Measurements from ENCODE around the gene NDUFB8.
"Not testable (repeated sequence)": the region's sequence is repeated elsewhere in the genome, so short reads cannot be mapped to it uniquely, and the experiment has no call there.

Gene NDUFB8

GRCh38 chr10:100529475-100530298 lies at the start of gene NDUFB8:
Gene NDUFB8, minus strand, starts transcription at chr10:100529871. Its CDS starts 20 bp downstream, at chr10:100529851.
- DNase-seq (ENCODE audit: low read depth in 1 of 2, low spot score in 1 of 2) = peak; percentile 71 to 88

GRCh38 chr10:100576282-100576635 lies 46.6 kb upstream of the NDUFB8 start:
- DNase-seq (ENCODE audit: low read depth in 1 of 2, low spot score in 1 of 2) = no peak

GRCh38 chr10:100575585-100576281 lies 46.1 kb upstream of the NDUFB8 start:
- DNase-seq (ENCODE audit: low read depth in 1 of 2, low spot score in 1 of 2) = no peak

GRCh38 chr10:100575146-100575545 lies 45.5 kb upstream of the NDUFB8 start:
- DNase-seq (ENCODE audit: low read depth in 1 of 2, low spot score in 1 of 2) = not testable (repeated sequence)

- DNase-seq (ENCODE audit: low read depth in 1 of 2, low spot score in 1 of 2) = no peak
Observed at GRCh38 chr10:100571084-100571856, 41.6 kb upstream of the NDUFB8 start.

GRCh38 chr10:100570506-100570905 lies 40.8 kb upstream of the NDUFB8 start:
- DNase-seq (ENCODE audit: low read depth in 1 of 2, low spot score in 1 of 2) = no peak

- DNase-seq (ENCODE audit: low read depth in 1 of 2, low spot score in 1 of 2) = no peak
Observed at GRCh38 chr10:100569687-100570481, 40.2 kb upstream of the NDUFB8 start.

- DNase-seq (ENCODE audit: low read depth in 1 of 2, low spot score in 1 of 2) = no peak
Observed at GRCh38 chr10:100568912-100569311, 39.2 kb upstream of the NDUFB8 start.

- no peak for DNase-seq (ENCODE audit: low read depth in 1 of 2, low spot score in 1 of 2)
Observed at GRCh38 chr10:100567826-100568225, 38.2 kb upstream of the NDUFB8 start.

- DNase-seq (ENCODE audit: low read depth in 1 of 2, low spot score in 1 of 2) = no peak
Observed at GRCh38 chr10:100567249-100567648, 37.6 kb upstream of the NDUFB8 start.

- no peak for DNase-seq (ENCODE audit: low read depth in 1 of 2, low spot score in 1 of 2)
Observed at GRCh38 chr10:100566561-100566960, 36.9 kb upstream of the NDUFB8 start.

GRCh38 chr10:100565206-100565985 lies 35.7 kb upstream of the NDUFB8 start:
- DNase-seq (ENCODE audit: low read depth in 1 of 2, low spot score in 1 of 2) = no peak

- peak; percentile 60 to 71 for DNase-seq (ENCODE audit: low read depth in 1 of 2, low spot score in 1 of 2)
Observed at GRCh38 chr10:100562008-100562672, 32.5 kb upstream of the NDUFB8 start.

- no peak for DNase-seq (ENCODE audit: low read depth in 1 of 2, low spot score in 1 of 2)
Observed at GRCh38 chr10:100561005-100561404, 31.3 kb upstream of the NDUFB8 start.

- no peak for DNase-seq (ENCODE audit: low read depth in 1 of 2, low spot score in 1 of 2)
Observed at GRCh38 chr10:100560248-100560647, 30.6 kb upstream of the NDUFB8 start.

- no peak for DNase-seq (ENCODE audit: low read depth in 1 of 2, low spot score in 1 of 2)
Observed at GRCh38 chr10:100554902-100555301, 25.2 kb upstream of the NDUFB8 start.

- DNase-seq (ENCODE audit: low read depth in 1 of 2, low spot score in 1 of 2) = no peak
Observed at GRCh38 chr10:100553929-100554328, 24.3 kb upstream of the NDUFB8 start.

GRCh38 chr10:100551738-100552137 lies 22.1 kb upstream of the NDUFB8 start:
- no peak for DNase-seq (ENCODE audit: low read depth in 1 of 2, low spot score in 1 of 2)

GRCh38 chr10:100551196-100551595 lies 21.5 kb upstream of the NDUFB8 start:
- no peak for DNase-seq (ENCODE audit: low read depth in 1 of 2, low spot score in 1 of 2)

- DNase-seq (ENCODE audit: low read depth in 1 of 2, low spot score in 1 of 2) = no peak
Observed at GRCh38 chr10:100544950-100545349, 15.3 kb upstream of the NDUFB8 start.

Measured in activated CD4-positive, alpha-beta T cell treated with anti-CD3 and anti-CD28 coated beads, Interleukin-2, amount 50 U/mL, for 24 hours (primary cell).